Hematopoietic multipotent progenitor cell (in vitro differentiated cells): ENCODE measurements around the gene SDHA. TPM values are rescaled to one million over a fixed set of nuclear protein-coding genes. Genes with fewer than 3 reads are reported as not detected.
"Not testable (repeated sequence)": the region's sequence is repeated elsewhere in the genome, so short reads cannot be mapped to it uniquely, and the experiment has no call there.

Experiments
- DNase-seq, 3 donors: peaks; one replicate each; pipeline ENCODE4 v3.0.0-alpha.2; 2011 to 2015; ENCODE audit warnings: low read depth in 2 of 3, low spot score in 2 of 3
- total RNA-seq: library from RNA; depleted of rRNA; stranded (reverse); fragments of >200 nt; gene quantifications from one replicate; pipeline ENCODE4 v1.2.3, GENCODE V29; 2012

Gene SDHA
- total RNA-seq, 1 donor: 223 TPM

DNA sequence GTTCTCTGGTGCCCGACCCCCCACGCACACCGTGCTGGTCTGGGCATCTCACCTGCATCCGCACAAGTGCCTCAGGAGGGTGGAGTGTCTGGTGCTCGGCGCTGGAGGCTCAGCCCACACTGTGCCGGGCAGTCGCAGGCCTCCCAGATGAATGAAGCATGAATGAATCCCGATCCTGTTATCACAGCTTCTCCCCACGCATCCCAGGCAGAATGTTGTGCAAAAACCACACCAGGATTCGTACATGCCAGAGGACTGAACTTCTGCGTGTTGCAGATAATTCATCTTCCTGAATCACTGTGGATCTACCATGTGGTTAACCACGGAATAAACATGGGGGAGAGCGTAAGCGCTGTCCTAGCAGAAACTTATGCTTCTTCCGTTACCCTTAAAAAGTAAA is 78.8 kb downstream of the SDHA start:
- peak in 1 of 3 donors; percentile 34 for DNase-seq

DNA sequence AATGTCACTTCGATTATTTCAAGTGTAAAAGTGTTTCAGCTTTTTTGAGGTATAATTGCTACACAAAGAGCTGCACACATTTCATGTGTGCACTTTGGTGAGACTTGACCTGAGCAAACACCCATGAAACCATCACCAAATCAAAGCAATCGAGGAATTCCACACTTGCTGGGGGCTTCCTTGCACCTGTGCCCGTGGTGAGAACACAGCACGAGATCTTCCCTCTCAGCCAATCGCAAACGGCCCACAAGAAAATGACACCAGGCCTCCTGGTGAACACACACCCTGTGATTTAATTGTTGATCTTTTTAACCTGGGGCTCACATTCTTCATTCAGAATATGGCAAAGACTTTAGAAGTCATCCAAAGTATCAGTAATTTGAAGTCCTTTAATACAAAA is 79.3 kb downstream of the SDHA start:
- not testable (repeated sequence) for DNase-seq

DNA sequence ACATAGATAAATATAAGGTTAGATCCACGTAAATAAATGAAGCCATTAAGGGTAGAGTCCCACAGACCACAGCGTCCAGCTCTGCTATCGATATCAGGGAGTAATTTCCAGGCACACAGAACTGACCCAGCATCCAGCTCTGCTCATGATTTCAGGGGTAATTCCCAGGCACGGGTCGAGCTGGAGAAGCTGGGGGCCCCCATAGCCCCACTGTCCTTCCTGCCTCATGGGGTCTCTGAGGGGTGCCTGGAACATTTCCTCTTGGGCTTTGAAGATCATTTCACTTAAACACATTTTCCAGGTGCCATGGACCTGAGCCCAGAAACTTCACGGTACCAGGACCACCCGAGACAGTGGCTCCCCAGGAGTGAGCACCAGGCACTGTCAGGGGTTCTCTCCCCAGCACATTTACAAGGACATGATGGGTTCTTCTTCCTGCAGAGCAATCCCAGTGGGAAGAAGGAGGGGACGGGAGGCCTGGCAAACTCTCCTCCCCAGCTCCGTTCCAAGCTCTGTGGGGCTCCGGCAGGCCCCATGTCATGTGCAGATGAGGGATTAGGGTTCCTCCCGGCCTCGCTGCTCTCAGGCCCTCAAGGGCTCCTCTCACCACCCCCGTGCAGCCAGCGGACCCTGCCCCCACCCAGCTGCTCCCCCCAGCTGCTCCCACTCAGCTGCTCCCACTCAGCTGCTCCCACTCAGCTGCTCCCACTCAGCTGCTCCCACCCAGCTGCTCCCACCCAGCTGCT is 80.0 kb downstream of the SDHA start:
- not testable (repeated sequence) for DNase-seq

DNA sequence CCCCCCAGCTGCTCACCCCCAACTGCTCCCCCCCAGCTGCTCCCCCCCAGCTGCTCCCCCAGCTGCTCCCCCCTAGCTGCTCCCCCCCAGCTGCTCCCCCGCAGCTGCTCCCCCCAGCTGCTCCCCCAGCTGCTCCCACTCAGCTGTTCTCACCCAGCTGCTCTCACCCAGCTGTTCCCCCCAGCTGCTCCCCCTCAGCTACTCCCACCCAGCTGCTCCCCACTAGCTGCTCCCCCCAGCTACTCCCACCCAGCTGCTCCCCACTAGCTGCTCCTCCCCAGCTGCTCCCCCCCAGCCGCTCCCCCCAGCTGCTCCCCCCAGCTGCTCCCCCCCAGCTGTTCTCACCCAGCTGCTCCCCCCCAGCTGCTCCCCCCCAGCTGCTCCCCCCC is 80.6 kb downstream of the SDHA start:
- DNase-seq: no peak

DNA sequence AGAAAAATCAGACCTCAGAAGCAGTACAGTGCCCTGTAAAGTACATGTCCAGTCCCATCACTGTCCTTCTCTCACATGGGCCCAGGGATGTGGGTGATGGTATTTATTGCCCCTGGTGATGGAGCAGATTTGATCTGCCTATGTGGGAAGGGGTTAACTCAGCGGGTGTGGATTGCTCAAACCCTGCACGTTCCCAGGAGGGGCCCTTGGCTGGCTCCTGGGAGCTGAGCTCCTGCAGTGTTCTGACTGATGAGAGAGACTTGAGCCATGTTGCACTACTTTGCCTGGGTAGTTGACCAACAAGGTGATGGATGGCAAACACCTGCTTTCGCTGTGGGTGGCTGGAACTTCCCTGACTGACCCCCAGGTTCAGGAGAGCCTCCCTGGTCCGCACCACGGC is 81.8 kb downstream of the SDHA start:
- DNase-seq: not testable (repeated sequence)

DNA sequence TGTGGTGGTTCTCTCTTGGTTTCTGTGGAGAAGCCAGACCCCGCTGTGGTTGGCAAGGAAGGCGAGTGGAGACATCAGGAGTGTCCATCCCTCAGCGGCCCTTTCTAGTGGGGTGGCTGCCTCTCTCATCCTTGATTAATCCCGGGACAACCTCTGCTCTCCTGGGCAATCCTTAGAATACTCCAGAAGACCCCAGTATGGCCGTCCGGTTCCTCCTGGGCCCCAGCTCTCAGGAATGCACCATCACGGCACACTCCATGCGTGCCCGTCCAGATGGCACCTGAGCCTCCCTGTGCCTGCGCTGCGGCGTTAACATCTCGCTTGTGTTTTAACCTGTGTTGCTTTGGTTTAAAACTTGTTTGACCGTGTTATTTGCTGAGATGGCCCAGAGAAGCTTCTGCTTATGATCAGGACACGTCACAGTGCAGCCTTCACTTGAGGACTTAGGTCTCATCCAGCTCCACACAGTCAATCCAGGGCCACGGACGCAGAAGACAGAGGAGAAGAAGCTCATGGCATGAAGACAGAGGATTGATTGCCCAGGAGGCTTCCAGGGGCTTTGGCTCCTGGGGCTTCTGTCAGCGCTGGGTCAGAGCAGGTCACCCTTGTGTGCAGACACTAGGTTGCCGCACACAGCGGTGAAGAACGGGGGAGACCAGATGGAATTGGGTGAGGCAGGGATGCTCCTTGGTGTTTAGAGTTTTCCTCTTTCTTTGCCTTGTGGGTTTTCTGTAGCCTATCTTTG is 82.7 kb downstream of the SDHA start:
- DNase-seq: not testable (repeated sequence)

DNA sequence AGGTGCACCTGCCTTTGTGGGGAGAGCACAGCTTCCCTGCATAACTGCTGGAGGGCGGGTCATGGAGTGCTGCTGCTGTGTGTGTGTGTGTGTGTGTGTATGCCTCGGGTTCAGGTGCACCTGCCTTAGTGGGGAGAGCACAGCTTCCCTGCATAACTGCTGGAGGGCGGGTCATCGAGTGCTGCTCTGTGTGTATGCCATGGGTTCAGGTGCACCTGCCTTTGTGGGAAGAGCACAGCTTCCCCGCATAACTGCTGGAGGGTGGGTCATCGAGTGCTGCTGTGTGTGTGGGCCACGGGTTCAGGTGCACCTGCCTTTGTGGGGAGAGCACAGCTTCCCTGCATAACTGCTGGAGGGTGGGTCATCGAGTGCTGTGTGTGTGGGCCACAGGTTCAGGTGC is 84.3 kb downstream of the SDHA start:
- DNase-seq: not testable (repeated sequence)

DNA sequence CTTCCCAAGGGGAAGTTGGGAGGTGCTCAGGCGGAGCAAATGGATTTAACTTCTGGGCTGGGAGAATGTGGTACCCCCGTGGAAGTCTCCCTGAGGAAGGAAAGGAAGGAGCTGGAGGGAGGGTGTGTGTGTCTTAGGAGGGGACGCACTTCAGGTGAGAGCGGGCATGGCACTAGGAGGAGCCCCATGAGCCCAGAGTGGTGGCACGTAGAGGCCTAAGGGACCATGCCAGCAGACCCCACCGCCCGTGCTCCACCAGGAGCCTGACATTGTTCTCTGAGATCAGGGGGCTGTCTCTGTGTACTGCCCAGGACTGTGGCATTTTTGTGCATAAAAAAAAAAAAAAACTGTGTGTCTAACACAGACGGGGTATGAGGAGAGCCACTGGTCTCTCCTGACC is 84.8 kb downstream of the SDHA start:
- DNase-seq: no peak

DNA sequence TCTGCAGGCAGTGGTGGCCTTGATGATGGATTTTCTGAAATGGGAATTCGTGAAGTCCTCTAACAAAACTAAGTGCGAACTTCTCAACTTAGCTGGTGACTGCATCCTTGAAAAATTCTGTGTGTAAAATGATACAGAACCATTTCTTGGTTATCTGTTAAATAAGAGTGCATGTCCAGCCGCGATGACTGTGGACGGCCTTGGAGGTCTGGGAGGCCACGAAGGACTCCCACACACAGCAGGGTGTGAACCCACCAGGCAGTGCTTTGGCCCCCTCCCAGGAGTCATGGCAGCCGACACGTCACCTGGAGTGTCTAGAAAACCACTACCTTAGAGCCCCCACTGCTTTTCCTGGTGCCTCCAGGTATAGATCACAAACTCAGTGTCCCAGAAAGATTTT is 85.6 kb downstream of the SDHA start:
- not testable (repeated sequence) for DNase-seq

DNA sequence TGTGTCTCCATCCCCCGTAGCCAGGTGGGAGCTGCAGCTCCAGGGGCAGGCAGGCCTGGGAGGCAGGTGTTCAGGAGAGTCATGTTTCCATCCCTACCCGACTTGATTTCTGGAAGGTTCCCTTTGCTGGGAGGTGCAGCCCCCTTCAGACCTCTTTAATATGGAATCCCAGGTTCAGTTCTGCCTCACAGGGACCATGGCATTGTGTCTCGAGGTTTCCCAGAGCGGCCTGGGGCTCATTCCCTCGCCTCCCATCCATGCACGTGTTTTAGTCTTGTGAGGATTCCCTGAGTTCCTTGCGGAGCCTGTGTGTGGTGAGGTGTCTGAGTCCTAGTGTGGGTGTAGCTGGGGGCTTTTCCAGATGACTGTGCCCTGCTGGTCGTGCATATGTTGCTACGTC is 86.9 kb downstream of the SDHA start:
- DNase-seq: no peak

DNA sequence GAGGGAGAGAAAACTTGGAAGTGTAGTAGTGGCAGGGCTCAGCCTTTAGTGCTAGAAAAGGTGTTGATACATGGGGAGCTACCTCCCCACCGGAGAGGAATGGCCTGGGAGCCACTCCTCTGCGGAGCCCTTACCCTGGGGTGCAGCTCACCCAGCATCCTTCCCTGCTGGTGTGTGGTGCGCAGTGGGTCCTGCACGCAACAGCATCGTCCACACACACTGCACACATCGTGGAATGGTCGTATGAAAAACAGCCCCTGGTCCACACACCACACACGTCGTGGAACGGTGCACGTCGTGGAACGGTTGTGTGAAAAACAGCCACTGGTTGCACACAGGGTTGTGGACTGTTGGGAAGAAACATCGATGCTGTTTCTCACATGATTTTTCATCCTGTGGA is 87.3 kb downstream of the SDHA start:
- DNase-seq: no peak

DNA sequence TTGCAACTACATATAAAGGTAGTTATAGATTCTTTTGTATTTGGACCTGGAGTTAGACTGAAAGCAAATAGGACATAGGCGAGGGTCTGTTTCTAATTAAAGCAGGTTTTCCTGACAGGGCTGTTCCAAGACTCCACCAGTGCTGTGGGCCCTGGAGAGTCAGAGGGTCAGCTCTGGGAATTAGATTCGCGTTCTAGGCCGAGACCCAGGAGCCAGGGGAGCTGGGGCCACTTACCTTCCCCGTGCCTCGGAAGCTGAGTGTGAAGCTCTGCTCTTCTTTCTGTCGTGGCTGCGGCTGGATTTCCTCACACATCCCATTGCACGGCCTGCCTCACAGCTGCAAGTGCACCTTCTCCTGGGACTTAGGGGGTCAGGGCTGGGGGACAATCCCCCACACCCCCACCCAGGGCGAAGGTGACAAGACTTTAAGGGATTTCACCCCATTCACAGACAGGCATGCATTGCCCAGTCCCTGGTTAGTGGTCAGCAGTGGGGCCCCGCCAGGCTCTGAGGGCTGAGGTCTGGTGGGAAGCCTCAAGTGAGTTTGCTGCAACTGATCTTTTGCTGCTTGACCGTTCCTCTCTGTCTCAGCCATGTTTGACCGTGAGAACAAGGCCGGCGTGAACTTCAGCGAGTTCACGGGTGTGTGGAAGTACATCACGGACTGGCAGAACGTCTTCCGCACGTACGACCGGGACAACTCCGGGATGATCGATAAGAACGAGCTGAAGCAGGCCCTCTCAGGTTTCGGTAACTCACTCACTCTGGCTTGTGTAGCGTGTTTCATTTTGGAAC is 88.1 kb downstream of the SDHA start:
- no peak for DNase-seq

Other genes with a start within 250 kb of the SDHA start
- 7.0 TPM for gene PLEKHG4B, start 126.2 kb upstream of the SDHA start, total RNA-seq
- 0.54 TPM for gene LRRC14B, start 26.8 kb upstream of the SDHA start, total RNA-seq
- gene CCDC127, start 167 bp upstream of the SDHA start, total RNA-seq: 3.2 TPM
- 125 TPM for gene PDCD6, start 53.3 kb downstream of the SDHA start, total RNA-seq
- gene AHRR, start 103.4 kb downstream of the SDHA start, total RNA-seq: 0.54 TPM
- 59.0 TPM for gene EXOC3, start 224.9 kb downstream of the SDHA start, total RNA-seq